Kasumi-1 (cell line): Measurements from ENCODE around the gene FAM168A.
"Not testable (repeated sequence)": the region's sequence is repeated elsewhere in the genome, so short reads cannot be mapped to it uniquely, and the experiment has no call there.

Experiments
- DNase-seq, 2 experiments: peaks; one replicate each; lab custom pipeline; 2025; lab: John Stamatoyannopoulos, UW

Gene FAM168A

GRCh38 chr11:73468590-73469161, 129.2 kb downstream of the FAM168A start:
- DNase-seq: no peak

- no peak for DNase-seq
Measured at GRCh38 chr11:73467505-73467904, 130.4 kb downstream of the FAM168A start.

- peak in 1 of 2 experiments; percentile 16 for DNase-seq
Measured at GRCh38 chr11:73466643-73467042, 131.3 kb downstream of the FAM168A start.

GRCh38 chr11:73465871-73466270, 132.0 kb downstream of the FAM168A start:
- DNase-seq: no peak

- DNase-seq: no peak
Measured at GRCh38 chr11:73465023-73465675, 132.8 kb downstream of the FAM168A start.

- no peak for DNase-seq
Measured at GRCh38 chr11:73464347-73464746, 133.6 kb downstream of the FAM168A start.

GRCh38 chr11:73463359-73463758, 134.6 kb downstream of the FAM168A start:
- DNase-seq: peak in 1 of 2 experiments; percentile 9

- DNase-seq: peak; percentile 62 to 64
Measured at GRCh38 chr11:73461964-73462363, 135.9 kb downstream of the FAM168A start.

- no peak for DNase-seq
Measured at GRCh38 chr11:73461335-73461840, 136.5 kb downstream of the FAM168A start.

GRCh38 chr11:73458201-73458600, 139.7 kb downstream of the FAM168A start:
- DNase-seq: no peak

- DNase-seq: no peak
Measured at GRCh38 chr11:73454987-73455386, 142.9 kb downstream of the FAM168A start.

- no peak for DNase-seq
Measured at GRCh38 chr11:73453562-73453961, 144.3 kb downstream of the FAM168A start.

GRCh38 chr11:73452726-73453125, 145.2 kb downstream of the FAM168A start:
- no peak for DNase-seq

- DNase-seq: no peak
Measured at GRCh38 chr11:73451896-73452295, 146.0 kb downstream of the FAM168A start.

- DNase-seq: no peak
Measured at GRCh38 chr11:73446766-73447165, 151.1 kb downstream of the FAM168A start.

- no peak for DNase-seq
Measured at GRCh38 chr11:73445980-73446379, 151.9 kb downstream of the FAM168A start.

GRCh38 chr11:73439002-73439843, 158.7 kb downstream of the FAM168A start:
- DNase-seq: no peak

GRCh38 chr11:73436859-73437258, 161.1 kb downstream of the FAM168A start:
- not testable (repeated sequence) for DNase-seq

- DNase-seq: no peak
Measured at GRCh38 chr11:73431396-73431795, 166.5 kb downstream of the FAM168A start.

GRCh38 chr11:73430326-73430725, 167.6 kb downstream of the FAM168A start:
- DNase-seq: no peak

- DNase-seq: no peak
Measured at GRCh38 chr11:73429121-73429750, 168.7 kb downstream of the FAM168A start.

GRCh38 chr11:73428699-73429098, 169.2 kb downstream of the FAM168A start:
- no peak for DNase-seq
